NCI-H1092 (cell line): ENCODE results near the gene SETD9.

ENCODE experiments used
- DNase-seq: peaks from one replicate; lab custom pipeline; 2025; lab: John Stamatoyannopoulos, UW

The SETD9 gene

GRCh38 chr5:56909294-56910209 lies at the start of gene SETD9:
Gene SETD9, plus strand, starts transcription at chr5:56909596. Its CDS starts 50 bp downstream, at chr5:56909646.
- DNase-seq, result peak; percentile 86

DNA sequence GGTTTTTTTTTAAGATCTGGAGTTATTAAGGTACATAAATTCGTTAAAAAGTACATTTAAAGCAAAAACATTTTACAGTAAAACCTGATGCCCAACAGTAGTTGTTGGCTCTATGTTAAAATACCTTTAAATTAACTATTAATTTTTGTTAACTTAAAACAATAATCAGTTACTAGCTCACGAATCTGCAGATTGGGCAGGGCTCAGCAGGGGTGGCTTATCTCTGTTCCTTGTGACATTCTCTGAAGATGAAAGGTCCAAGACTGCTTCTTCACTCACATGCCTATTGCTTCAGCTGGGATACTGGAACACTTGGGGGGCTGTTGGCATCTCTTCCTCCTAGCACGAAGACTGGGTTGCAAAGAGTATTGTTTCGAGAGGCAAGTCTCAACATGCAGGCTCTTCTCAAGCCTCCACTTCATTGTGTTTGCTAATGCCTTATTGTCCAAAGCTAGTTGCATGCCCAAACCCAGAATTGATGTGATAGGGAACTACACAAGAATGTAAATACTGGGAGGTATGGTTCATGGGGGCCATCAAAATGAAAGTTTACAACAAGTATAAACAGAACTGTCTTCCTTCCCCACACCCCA lies 47.4 kb upstream of the SETD9 start:
- DNase-seq, result no peak

GRCh38 chr5:56862909-56863308 lies 46.5 kb upstream of the SETD9 start:
- no peak for DNase-seq

GRCh38 chr5:56871777-56872176 lies 37.6 kb upstream of the SETD9 start:
- DNase-seq, result no peak

DNA sequence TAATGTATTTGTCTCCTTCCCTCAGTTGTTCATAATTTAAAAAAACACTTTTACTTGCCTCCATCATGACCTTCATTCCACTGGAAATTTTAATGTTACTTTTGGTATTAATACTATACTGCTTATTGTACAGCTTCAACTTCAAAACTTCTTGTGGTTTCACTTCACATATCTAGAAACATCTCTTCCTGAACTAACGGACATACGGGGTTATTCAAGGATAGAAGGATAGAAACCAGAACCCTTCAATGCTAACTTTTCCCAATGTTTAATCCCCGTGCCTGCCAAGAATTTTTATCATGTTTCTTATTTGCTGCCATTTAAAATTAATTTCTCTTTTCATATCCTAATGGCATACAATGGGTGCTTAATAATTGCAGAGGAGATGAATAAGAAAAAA lies 36.3 kb upstream of the SETD9 start:
- DNase-seq, result no peak

DNA sequence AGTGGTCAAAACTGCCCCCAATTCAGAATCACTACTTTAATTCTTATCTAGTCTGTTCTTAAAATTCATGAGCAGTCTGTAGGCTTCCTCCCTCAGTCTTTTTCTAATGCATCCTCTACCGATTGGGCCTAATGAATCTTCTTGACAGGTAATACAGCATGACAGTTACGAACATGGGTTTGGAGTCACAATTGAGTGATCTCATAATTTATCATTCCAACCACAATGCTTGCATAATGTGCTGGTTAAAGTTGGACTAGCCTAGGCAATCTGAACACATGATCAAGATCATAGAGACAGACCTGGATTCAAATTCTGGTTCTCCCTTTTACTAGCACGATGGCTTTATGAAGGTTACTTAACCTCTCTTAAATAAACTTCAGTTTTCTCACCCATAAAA lies 33.1 kb upstream of the SETD9 start:
- no peak for DNase-seq

DNA sequence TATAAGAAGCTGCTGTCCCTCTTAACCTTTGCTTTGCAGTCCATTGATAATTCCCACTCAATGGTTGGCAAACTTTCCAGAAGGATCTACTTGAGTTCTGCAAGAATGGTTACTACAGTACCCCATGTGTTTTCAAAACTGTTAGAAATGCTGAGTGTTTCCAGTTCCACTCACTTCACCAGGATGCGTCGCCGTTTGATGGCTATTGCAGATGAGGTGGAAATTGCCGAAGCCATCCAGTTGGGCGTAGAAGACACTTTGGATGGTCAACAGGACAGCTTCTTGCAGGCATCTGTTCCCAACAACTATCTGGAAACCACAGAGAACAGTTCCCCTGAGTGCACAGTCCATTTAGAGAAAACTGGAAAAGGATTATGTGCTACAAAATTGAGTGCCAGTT lies 27.8 kb upstream of the SETD9 start:
- no peak for DNase-seq

- DNase-seq, result no peak
These were observed 16.0 kb upstream of the SETD9 start for GRCh38 chr5:56893251-56893951.

DNA sequence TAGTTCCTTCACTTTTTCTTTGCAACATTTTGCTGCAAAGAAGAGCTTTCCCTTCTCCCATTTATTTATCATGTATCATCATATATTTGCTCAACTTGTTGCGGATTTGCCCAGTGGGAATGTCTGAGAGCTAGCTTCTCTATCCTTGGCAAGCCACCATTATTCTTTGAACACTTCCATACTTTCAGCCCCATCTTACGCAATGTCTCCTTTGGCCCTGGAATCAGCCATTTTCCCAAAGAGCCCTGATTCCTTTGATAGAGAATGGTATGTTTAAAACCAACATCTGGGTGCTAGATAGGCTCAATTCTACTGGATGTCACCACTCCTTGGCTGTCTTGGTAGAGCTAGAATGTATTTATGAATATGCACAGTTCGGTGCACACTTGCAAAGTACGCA lies 12.6 kb upstream of the SETD9 start:
- DNase-seq, result no peak

GRCh38 chr5:56898213-56898612 lies 11.2 kb upstream of the SETD9 start:
- no peak for DNase-seq

GRCh38 chr5:56900395-56900794 lies 9.0 kb upstream of the SETD9 start:
- no peak for DNase-seq

GRCh38 chr5:56900858-56901578 lies 8.4 kb upstream of the SETD9 start:
- peak; percentile 3 for DNase-seq

- no peak for DNase-seq
These were observed 478 bp upstream of the SETD9 start for GRCh38 chr5:56908942-56909293.

DNA sequence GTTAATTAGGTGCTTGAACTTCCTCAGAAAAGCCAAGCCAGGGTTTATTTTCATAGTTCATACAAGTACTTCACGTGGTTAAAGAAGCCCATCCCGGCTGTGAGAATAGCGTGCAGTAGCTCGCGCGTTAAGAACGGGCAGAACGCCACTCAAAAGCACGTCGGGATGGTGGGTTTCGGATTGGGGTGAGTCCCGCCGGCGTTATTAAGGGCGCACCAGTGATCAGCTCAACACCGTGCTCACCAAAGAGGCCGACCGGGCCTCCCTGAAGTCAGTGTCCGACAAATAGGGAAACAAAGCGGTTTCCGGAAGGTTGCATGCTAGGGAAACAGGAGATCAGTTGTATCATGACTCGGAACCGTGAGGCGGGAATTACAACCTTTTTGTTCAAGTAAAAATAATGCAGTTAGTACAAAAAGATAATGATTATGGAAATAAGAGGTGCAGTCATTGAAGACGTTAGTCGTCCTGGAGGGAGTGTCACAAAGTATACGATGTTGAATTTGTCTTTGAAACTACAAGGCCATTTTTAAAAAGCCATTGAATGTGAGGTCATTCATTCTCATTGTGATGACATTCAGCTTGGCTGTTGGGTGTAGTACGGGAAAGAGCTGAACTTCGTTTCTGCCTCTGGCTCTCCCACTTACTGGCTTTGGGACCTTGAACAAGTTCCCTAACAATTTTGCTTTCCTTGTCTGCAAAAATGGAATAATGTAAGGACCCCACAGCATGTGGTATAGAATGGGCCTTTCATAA lies 992 bp downstream of the SETD9 start:
- DNase-seq, result peak; percentile 6

DNA sequence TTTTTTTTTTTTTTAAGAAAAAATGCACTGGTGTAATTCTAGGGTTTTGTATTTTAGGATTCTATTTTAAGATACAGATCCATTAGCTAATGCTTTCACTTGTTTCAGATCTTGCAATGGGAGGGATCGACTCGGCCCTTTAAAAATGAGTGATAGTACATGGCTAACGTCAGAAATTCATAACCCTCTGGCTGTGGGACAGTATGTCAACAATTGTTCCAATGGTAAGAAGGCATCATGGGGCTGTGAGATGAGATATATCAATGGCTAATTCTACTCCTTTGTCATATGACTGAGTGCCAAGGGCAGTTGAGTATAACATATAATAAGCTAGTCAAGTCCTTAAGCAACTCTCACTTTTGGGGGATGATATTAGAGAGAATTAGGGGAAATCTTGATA lies 4.4 kb downstream of the SETD9 start:
- no peak for DNase-seq

- no peak for DNase-seq
These were observed 5.3 kb downstream of the SETD9 start for GRCh38 chr5:56914678-56915077.

DNA sequence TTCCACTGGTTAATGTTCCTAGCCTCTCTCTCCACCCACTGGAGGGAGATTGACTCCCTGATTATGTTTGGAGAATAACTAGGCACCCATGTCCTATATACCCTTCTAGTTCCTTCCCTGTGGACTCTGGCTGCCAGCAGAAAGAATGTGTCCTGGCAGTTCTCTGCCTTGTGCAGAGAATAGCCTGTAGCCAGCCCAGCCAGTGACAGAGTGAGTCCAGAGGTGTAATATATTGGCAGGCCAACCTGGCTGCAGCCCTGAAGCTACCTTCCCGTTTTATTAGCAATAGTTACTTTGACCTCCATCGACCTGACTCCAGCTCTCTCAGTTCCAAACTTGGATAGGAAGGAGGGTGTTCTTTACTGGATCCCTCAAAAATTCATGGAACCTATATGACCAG lies 8.1 kb downstream of the SETD9 start:
- DNase-seq, result no peak

- DNase-seq, result no peak
These were observed 8.7 kb downstream of the SETD9 start for GRCh38 chr5:56918054-56918453.

DNA sequence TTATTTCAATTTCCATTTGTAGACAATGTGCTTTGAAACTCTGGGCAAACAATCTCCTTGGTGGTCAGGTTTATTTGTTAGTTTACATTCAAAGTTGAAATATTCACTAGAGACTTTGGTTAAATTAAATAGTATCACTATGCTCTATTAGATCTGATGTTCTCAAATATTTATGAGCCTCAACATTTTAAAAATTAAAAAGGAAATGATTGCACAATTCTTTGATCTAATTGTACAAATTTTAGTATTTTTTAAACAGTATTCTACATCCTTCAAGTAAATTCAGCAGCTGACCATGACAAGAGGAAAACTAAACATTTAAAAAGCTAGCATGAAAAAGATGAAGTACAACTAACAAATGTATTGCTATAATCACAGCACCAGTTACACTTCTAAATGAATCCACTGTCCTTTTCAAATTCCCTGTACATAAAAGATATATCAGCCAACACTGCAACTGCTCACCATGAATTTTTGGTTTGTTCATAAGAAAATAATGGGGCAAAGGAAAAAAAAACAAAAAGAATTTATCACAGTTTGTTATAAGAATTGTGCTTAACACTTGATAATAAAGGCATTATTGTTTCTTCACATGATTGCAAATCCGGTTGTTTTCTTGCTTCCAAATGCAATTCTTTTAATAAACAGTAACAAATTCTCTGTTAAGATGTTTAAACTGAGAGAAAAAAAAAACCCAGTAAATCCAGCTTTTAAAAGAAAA lies 10.7 kb downstream of the SETD9 start:
- DNase-seq, result no peak

DNA sequence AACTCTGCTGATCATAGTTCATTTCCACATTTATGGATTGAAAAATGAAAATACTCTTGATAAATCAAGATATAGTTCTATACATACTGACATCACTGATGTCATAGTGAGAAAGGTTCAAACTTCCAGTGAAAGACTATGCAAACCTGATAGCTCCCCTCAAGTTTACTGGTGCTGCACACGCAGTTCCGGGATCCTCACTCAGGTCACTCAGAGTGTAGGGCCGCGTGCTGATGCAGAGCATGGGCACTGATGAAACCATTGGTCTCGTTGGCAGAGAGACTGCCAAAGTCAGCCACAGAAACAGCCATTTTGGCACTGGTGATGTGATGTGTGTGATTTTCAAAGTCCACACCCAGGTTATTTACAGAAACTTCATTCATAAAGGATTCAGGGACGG lies 13.5 kb downstream of the SETD9 start:
- no peak for DNase-seq

GRCh38 chr5:56934325-56934724 lies 24.9 kb downstream of the SETD9 start:
- no peak for DNase-seq
